ENCODE measurements around the gene ROR1.

The ROR1 gene

DNA sequence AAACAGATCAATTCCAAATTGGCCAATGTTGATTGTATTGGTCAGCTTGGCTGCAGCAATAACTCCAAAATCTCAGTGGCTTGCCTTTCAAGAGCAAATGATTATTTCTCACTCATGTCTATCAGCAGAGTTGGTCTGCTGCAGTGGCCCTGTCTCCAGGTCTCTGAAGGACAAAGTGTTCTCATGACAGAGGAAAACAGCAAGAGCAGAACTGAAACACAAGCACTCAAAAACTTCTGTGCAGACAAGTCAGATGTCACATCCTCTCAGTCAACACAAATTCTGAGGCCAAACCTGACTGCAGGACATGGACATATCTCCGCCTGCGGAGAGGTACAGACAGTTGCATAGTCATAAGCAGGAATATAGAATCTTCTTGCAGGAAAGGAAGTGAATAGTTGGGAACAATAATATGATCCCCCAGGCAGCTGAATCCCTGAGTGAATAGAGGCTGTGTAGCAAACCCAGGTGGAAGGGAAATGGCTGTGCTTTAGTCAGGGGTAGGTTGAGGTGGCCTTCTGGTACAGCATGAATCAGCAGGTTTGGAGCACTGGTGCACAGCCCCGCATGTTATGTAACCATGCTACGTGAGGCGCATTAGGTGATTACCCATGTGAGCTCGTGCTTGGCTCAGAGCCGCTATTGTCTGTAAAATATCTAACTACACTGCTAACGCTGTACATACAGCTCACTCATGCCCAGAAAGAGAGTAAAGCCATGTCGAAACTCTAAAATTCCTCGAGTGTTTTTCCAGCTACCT is 412.5 kb downstream of the ROR1 start:
- DNase-seq (ENCODE audit: low spot score in 2 of 2) (no peak), ATAC-seq (ENCODE audit: low read depth) (no peak)
- Mint-ChIP-seq H3K4me3 (no peak overlapping the region), H3K27me3 (peaks cover 5% of the 10 kb centered on the region), H3K36me3 (no peaks in the 10 kb centered on the region), H3K27ac (no peak overlapping the region), H3K9me3 (no peaks in the 10 kb centered on the region), H3K4me1 (no peaks in the 10 kb centered on the region)

DNA sequence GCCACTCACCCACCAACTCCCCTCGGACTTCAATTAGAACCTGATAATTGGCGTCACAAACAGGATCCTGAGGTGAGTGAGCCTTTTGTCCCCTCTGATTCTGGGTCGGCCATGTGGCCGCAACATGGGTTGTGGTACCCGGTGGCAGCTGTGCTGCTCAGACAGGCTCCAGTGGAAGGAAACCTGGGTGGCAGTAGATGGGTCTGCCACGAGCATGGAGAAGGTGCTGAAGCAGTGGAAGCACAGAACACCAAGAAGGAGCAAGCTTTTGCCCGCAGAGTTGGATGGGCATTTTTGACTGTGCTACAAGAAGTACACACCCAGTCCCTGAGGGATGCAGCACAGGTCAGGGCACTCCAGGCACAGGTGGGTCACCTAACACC is 413.1 kb downstream of the ROR1 start:
- ATAC-seq (ENCODE audit: low read depth) (no peak), DNase-seq (ENCODE audit: low spot score in 2 of 2) (no peak)
- no peaks in the 10 kb centered on the region for H3K36me3 Mint-ChIP-seq
- no peaks in the 10 kb centered on the region for H3K9me3 Mint-ChIP-seq
- H3K4me1 Mint-ChIP-seq: no peaks in the 10 kb centered on the region
- H3K4me3 Mint-ChIP-seq: no peak overlapping the region
- H3K27me3 Mint-ChIP-seq: peaks cover 5% of the 10 kb centered on the region
- H3K27ac Mint-ChIP-seq: no peak overlapping the region

DNA sequence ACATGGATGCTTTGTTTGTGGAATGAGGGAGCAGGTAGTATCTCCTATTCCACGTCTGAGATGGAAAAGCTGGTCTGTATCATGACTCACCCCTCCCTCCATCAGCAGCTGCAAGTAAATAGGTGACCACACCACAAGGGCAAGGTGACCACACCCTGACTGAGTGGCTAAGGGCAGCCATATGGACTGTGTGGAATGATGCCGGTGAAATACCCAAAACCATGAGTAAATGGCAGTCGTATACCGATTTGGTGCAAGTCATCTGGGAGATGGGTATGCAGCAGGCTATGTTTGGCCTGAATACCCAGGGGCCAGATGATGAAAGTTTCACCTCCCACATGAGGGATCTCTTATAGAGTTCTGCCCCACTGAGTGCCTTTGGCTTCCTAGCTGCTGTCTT is 413.8 kb downstream of the ROR1 start:
- Mint-ChIP-seq H3K4me3 (no peak overlapping the region), H3K27ac (no peak overlapping the region), H3K27me3 (peaks cover 3% of the 10 kb centered on the region), H3K4me1 (no peaks in the 10 kb centered on the region), H3K9me3 (no peaks in the 10 kb centered on the region), H3K36me3 (no peaks in the 10 kb centered on the region)
- no peak for DNase-seq (ENCODE audit: low spot score in 2 of 2)
- ATAC-seq (ENCODE audit: low read depth): no peak

DNA sequence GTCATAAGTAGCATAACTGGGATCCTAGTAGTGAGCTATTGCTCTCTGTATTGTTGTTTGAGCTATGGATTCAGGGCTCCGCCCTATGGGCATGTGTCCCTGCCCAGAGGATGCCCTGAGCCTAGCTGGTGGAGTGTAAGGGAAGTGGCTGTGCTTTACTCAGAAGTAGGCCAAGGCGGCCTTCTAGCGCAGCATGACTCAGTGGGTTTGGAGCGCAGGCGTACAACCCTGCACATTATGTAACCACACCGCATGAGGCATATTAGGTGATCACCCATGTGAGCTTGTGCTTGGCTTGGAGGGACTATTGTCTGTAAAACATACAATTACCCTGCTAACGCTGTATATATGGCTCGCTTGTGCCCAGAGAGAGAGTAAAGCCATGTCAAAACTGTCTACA is 418.5 kb downstream of the ROR1 start:
- ATAC-seq (ENCODE audit: low read depth) (no peak), DNase-seq (ENCODE audit: low spot score in 2 of 2) (no peak)
- no peaks in the 10 kb centered on the region for H3K4me1 Mint-ChIP-seq
- H3K9me3 Mint-ChIP-seq: no peaks in the 10 kb centered on the region
- H3K27ac Mint-ChIP-seq: no peak overlapping the region
- H3K4me3 Mint-ChIP-seq: no peak overlapping the region
- no peaks in the 10 kb centered on the region for H3K36me3 Mint-ChIP-seq
- H3K27me3 Mint-ChIP-seq: peaks cover 3% of the 10 kb centered on the region

DNA sequence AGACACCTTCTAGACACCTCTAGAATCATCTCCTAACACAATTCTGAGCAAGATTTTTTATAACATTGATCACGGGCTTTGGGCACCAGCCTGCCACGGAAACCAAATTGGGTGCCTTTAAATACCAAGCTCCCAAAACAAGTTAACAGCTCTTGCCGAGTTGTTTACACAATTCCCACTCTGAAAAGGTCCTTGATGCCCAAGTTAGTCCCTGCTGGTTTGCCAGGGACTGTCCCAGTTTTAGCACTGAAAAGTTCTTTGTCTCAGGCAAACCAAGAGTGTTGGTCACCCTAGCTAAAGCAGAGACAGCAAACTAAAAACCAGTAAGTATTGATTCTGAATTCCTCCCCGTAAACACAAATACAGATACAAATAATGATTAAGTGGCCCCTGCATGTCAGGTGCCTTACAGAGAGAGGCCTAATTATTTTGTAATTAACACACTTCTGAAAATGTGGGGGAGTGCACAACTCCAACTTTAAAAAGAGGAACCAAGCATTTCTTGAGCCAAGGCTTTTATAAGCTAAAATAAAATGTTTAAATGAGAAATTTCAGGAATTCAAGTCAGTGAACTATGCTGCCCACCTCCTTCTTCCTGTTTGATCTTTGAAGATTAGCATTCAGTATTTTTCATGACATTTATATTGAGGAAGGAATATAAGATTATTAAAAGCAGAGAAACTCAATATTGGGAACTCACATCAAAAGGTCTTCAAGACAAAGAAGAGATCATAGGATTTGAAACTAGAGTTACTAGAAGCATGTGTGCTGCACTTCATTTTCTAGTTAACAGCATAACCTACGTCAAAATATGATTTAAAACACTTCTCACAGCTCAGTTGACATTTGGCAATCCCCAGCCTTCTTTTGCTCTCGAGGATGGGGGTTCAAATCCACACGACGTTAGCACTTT is 420.6 kb downstream of the ROR1 start:
- H3K4me1 Mint-ChIP-seq: no peaks in the 10 kb centered on the region
- ATAC-seq (ENCODE audit: low read depth): no peak
- no peaks in the 10 kb centered on the region for H3K27me3 Mint-ChIP-seq
- no peak overlapping the region for H3K4me3 Mint-ChIP-seq
- H3K9me3 Mint-ChIP-seq: no peaks in the 10 kb centered on the region
- H3K36me3 Mint-ChIP-seq: no peaks in the 10 kb centered on the region
- H3K27ac Mint-ChIP-seq: no peak overlapping the region
- DNase-seq (ENCODE audit: low spot score in 2 of 2): no peak

DNA sequence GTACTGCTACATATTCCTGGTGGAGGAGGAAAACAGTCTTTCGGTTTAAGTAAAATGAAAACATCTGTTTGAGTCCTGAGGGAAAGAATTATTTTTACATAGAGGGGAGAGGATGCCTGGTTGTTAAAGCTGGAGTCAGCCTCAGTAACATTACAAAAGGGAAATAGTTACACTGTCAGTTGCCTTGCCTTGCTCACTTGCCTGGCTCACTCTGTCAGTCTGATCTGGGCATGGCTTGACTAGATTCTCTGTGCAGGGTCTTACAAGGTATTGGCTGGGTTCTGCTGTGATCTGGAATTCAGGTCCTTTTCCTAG is 421.2 kb downstream of the ROR1 start:
- Mint-ChIP-seq H3K4me3 (no peak overlapping the region), H3K4me1 (no peaks in the 10 kb centered on the region), H3K27me3 (no peaks in the 10 kb centered on the region), H3K9me3 (no peaks in the 10 kb centered on the region), H3K36me3 (no peaks in the 10 kb centered on the region), H3K27ac (no peak overlapping the region)
- ATAC-seq (ENCODE audit: low read depth) (no peak), DNase-seq (ENCODE audit: low spot score in 2 of 2) (no peak)

DNA sequence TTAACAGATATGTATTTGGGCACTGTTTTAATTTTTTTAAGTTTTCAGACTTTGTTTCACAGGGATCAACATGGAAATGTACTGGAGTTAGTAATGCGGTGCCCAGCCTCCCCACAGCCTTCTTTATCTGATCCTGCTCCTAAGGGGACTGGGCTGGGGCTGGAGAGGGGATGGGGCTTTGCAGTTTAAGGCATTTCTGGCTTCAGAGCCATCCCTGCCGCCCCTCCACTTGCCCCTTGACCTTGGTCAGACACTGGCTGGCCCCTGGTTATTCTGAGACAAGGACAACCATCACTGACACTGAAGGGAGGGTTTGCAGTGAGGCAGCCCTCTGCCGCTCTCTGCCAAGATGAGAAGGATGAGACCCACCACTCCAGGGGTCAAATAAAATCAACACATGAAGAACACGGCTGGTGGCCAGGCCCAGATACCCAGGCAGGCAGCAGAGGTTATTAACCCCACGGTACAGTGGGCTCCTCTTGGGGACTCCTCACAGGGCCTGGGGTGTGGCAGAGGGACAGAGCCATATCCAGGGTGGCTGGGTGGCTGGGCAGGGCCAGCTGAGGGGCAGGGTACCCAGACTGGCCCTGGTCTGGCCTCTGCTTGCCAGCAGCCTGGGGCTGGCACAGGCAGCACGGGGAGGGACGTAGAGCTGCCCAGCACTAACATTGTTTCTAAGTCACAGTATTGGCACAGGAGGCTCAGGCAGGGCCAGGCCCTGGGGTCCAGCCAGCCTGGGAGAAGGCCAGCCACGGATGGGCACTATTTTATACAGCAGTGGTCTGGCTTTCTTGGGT is 422.5 kb downstream of the ROR1 start:
- DNase-seq (ENCODE audit: low spot score in 2 of 2): no peak
- Mint-ChIP-seq H3K4me1 (no peaks in the 10 kb centered on the region), H3K27ac (no peak overlapping the region), H3K27me3 (no peaks in the 10 kb centered on the region), H3K36me3 (no peaks in the 10 kb centered on the region), H3K9me3 (no peaks in the 10 kb centered on the region), H3K4me3 (no peak overlapping the region)
- no peak for ATAC-seq (ENCODE audit: low read depth)

DNA sequence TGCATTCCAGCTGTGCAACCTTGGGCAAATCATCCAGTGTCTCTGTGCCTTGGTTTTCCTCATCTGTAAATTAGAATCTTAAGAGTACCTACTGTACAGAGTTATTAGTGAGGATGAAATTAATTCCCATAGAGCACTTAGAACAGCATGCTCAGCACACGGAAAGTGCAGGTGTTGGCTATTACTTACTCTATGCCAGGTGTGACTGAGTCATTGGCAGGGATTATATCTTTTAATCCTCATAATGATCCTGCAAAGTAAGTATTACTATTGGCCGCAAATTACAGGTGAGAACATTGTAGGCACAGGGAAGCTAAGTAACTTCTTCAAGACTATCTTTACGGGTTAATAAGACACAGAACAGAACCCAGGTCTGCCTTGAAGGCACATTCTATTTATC is 423.3 kb downstream of the ROR1 start:
- no peak overlapping the region for H3K27ac Mint-ChIP-seq
- no peak for DNase-seq (ENCODE audit: low spot score in 2 of 2)
- no peaks in the 10 kb centered on the region for H3K27me3 Mint-ChIP-seq
- H3K4me3 Mint-ChIP-seq: no peak overlapping the region
- no peaks in the 10 kb centered on the region for H3K4me1 Mint-ChIP-seq
- ATAC-seq (ENCODE audit: low read depth): no peak
- no peaks in the 10 kb centered on the region for H3K9me3 Mint-ChIP-seq
- H3K36me3 Mint-ChIP-seq: no peaks in the 10 kb centered on the region

DNA sequence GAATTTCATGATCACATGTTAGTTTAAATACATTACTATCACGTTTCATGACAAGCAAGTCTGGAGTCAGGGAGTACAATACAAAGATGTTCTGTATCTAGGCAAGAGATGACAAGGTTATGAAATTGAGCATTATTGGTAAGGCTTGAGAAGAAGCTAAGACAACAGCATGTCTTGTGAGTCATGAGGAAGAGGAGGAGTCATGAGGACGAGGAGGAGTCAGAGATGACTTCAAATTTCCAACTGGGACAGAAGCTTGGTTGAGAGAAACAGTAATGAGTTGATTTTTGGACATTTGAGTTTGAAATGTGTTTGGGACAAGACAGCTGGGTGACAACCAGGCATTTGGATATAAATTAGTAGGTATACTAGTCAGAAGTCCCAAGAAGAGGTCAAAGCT is 425.3 kb downstream of the ROR1 start:
- ATAC-seq (ENCODE audit: low read depth): no peak
- Mint-ChIP-seq H3K36me3 (peaks cover 3% of the 10 kb centered on the region), H3K27me3 (no peaks in the 10 kb centered on the region), H3K9me3 (no peaks in the 10 kb centered on the region), H3K4me3 (no peak overlapping the region), H3K4me1 (no peaks in the 10 kb centered on the region), H3K27ac (no peak overlapping the region)
- DNase-seq (ENCODE audit: low spot score in 2 of 2): no peak

DNA sequence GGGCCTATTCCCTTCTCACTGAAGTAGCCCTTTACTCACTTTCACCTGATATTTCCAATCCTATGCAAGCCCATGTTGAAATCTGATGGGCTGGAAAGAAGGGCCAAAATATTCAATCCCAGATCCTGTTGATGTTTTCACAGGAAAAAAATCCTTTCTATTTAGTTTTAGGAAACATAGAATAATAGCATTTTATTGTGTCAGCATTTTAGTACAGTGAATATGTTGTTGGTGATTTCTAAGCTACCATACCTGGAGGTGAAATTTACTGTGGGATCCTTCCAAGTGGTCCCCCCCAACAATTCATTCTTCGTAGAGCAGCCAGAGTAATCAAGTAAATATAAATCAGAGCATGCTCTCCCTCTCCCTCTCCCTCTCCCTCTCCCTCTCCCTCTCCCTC is 426.2 kb downstream of the ROR1 start:
- no peaks in the 10 kb centered on the region for H3K9me3 Mint-ChIP-seq
- H3K36me3 Mint-ChIP-seq: peaks cover 3% of the 10 kb centered on the region
- ATAC-seq (ENCODE audit: low read depth) (no peak), DNase-seq (ENCODE audit: low spot score in 2 of 2) (no peak)
- no peak overlapping the region for H3K27ac Mint-ChIP-seq
- H3K4me3 Mint-ChIP-seq: no peak overlapping the region
- H3K4me1 Mint-ChIP-seq: no peaks in the 10 kb centered on the region
- H3K27me3 Mint-ChIP-seq: no peaks in the 10 kb centered on the region

DNA sequence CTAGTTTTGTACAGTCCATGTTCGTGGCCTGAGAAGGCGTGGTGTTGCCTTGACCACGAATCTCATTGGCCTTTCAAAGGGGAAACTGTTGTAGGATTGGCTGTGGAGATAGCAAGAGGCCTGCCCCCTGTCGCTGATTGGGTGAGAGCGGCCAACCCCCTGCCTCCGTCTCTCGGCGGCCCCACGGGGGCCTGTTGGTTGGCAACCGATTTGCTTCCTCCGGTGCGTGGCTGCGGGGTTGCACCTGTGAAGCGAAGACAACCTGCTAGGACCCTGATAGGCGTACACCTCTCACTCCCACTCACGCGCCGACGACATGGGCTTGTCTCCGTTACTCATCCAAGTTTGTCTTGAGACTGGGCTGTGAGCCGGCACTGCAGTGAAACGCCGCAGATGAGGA is 429.6 kb downstream of the ROR1 start, which contains the start of gene UBE2U:
Gene UBE2U (plus strand): TSS at position 204 of the 400 bp plus-strand sequence. CDS start 428 bp downstream, outside the sequence.
- no peak for ATAC-seq (ENCODE audit: low read depth)
- H3K9me3 Mint-ChIP-seq: no peaks in the 10 kb centered on the region

DNA sequence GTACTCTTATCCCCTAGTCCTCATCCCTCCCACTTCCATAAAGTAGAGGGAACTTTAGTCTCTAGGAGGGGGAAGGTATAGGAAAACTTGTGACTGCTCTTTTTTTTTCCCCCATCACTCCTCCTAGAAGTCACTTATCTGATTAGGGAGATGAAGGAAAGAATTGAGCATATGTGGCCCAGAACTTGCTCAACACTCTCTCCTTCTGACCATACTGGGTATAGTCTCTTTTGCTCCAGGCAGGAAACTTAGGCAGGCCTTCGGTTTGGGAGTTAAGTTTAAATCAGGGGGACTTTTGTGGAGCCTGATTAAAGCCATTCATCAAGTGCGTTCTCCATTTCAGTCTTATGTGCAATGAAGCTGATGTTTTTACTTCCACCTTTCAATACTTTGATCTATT is 435.4 kb downstream of the ROR1 start:
- Mint-ChIP-seq H3K36me3 (no peaks in the 10 kb centered on the region), H3K27me3 (peaks cover 3% of the 10 kb centered on the region)

More for the DNA sequence above, 429.6 kb downstream of the ROR1 start, which contains the start of gene UBE2U:
- H3K4me1 Mint-ChIP-seq: no peaks in the 10 kb centered on the region
- DNase-seq (ENCODE audit: low spot score in 2 of 2): no peak
- peaks cover 3% of the 10 kb centered on the region for H3K36me3 Mint-ChIP-seq
- H3K27ac Mint-ChIP-seq: no peak within 1 kb of the TSS
- peaks cover 3% of the 10 kb centered on the region for H3K27me3 Mint-ChIP-seq
- no peak within 1 kb of the TSS for H3K4me3 Mint-ChIP-seq

DNA sequence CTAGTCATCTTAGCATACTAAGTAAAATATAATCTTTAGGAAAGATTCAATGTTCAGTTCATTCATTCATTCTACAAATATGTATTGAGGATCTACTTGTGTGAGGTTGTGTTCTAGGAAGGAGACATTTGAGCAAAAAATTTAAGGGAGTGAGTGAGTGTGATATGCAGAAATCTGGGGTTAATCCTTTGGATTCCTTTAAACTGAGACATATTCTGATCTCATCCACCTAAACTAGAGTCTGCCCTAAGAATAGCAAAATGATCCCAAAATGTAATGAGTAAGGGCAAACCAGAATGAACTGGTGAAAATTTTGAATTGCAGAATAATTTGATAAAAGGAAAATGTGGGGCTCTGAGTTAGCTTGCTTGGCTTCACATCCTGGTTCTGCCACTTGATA is 438.2 kb downstream of the ROR1 start:
- Mint-ChIP-seq H3K9me3 (no peaks in the 10 kb centered on the region), H3K36me3 (no peaks in the 10 kb centered on the region), H3K27ac (no peak overlapping the region), H3K4me3 (no peak overlapping the region), H3K27me3 (peaks cover 5% of the 10 kb centered on the region), H3K4me1 (no peaks in the 10 kb centered on the region)
- ATAC-seq (ENCODE audit: low read depth) (no peak), DNase-seq (ENCODE audit: low spot score in 2 of 2) (no peak)

More for the DNA sequence above, 435.4 kb downstream of the ROR1 start:
- Mint-ChIP-seq H3K9me3 (no peaks in the 10 kb centered on the region), H3K27ac (no peak overlapping the region), H3K4me1 (no peaks in the 10 kb centered on the region), H3K4me3 (no peak overlapping the region)
- DNase-seq (ENCODE audit: low spot score in 2 of 2) (no peak), ATAC-seq (ENCODE audit: low read depth) (no peak)

DNA sequence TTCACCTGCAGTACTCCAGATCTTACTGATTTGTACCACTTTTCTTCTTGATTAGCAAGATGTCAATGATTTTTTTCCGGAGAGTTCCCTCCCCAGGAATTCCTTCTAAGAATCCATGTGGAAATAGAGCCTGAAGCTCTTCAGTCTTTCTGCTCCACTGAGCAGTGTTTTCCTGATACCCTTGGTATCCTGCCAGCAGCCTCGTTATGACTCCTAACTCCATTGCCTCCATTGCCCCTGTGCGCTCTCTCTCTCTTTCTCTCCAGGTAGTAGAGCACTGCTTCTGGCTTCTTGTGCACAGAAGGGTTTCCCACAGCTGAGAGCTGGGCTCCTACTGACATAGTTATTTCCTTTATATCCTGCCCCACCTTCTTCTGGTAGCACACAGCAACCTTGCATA is 441.8 kb downstream of the ROR1 start:
- no peak for ATAC-seq (ENCODE audit: low read depth)
- H3K4me1 Mint-ChIP-seq: no peaks in the 10 kb centered on the region
- no peaks in the 10 kb centered on the region for H3K9me3 Mint-ChIP-seq
- H3K27me3 Mint-ChIP-seq: peaks cover 8% of the 10 kb centered on the region
- no peak overlapping the region for H3K27ac Mint-ChIP-seq
- no peak for DNase-seq (ENCODE audit: low spot score in 2 of 2)
- no peaks in the 10 kb centered on the region for H3K36me3 Mint-ChIP-seq
- no peak overlapping the region for H3K4me3 Mint-ChIP-seq

Data from memory B cell (primary cell).